PFSK-1 (cell line): ENCODE results near the gene NFIB.

ENCODE experiments used
- FOXP2 ChIP-seq: optimal IDR thresholded peaks from 2 replicates; pipeline ENCODE3; 2011; ENCODE audit warnings: borderline replicate concordance, control low read depth, inconsistent platforms; ENCODE audit not compliant: insufficient read depth; ENCODE audit errors: extremely low read length, extremely low read depth
- POLR2AphosphoS5 ChIP-seq: IDR thresholded peaks from 2 replicates; pipeline ENCODE4 v1.6.1; 2012; ENCODE audit warnings: low read depth, mild to moderate bottlenecking, control low read depth, low read length, moderate library complexity
- SIN3A ChIP-seq: IDR thresholded peaks from 2 replicates; pipeline ENCODE4 v1.6.1; 2012; ENCODE audit warnings: mild to moderate bottlenecking, low read length, moderate library complexity, borderline replicate concordance; ENCODE audit not compliant: insufficient read depth
- TAF1 ChIP-seq: IDR thresholded peaks from 2 replicates; pipeline ENCODE4 v1.6.1; 2012; ENCODE audit warnings: low read length, control low read depth, borderline replicate concordance; ENCODE audit not compliant: insufficient read depth
- TF ChIP-seq, protein P1 (sequence below), 2 experiments: IDR thresholded peaks; 2 replicates each; pipeline versions ENCODE4 v1.6.1 to v1.8.0; 2011 to 2012; ENCODE audit warnings: low read depth in 2 of 2, low read length in 2 of 2, control low read depth in 1 of 2, inconsistent platforms in 1 of 2, mild to moderate bottlenecking in 1 of 2, moderate library complexity in 1 of 2; ENCODE audit not compliant: insufficient read depth in 1 of 2

NFIB gene

DNA sequence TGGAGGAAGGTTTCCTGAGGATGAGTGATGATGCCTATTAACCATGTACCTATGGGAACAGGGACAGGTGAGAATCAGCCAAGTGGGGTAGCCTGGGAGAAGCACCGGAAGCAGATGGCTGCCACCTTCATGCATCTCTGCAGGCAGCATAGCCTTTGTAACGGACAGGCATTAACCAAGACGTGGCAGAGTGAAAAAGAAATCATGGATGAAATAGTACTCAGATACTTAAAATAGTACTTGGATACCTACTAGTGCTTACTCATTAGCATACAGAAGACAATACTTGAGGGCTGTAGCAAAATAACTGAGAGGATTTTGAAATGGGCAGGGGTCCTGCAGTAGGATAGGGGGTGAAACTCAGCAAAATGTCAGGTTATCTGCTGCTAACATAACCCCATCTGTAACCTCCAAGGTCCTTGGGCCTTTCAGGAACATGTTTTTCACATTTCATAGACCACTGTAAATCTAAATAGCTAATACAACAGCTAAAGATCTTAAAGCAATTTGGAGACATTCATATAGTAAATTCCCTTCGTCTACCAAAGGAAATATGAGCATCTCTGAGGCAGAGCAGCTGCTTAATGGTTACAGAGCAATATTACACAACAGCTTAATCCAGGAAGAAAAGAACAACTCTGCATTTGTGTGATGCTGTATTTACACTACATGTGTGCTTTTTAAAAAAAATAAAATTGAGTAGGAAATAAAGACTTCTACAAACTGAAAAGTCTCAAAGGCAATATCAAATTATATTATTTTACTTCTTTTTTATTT lies 154.3 kb downstream of the NFIB start:
- TF ChIP-seq, protein P1, sequence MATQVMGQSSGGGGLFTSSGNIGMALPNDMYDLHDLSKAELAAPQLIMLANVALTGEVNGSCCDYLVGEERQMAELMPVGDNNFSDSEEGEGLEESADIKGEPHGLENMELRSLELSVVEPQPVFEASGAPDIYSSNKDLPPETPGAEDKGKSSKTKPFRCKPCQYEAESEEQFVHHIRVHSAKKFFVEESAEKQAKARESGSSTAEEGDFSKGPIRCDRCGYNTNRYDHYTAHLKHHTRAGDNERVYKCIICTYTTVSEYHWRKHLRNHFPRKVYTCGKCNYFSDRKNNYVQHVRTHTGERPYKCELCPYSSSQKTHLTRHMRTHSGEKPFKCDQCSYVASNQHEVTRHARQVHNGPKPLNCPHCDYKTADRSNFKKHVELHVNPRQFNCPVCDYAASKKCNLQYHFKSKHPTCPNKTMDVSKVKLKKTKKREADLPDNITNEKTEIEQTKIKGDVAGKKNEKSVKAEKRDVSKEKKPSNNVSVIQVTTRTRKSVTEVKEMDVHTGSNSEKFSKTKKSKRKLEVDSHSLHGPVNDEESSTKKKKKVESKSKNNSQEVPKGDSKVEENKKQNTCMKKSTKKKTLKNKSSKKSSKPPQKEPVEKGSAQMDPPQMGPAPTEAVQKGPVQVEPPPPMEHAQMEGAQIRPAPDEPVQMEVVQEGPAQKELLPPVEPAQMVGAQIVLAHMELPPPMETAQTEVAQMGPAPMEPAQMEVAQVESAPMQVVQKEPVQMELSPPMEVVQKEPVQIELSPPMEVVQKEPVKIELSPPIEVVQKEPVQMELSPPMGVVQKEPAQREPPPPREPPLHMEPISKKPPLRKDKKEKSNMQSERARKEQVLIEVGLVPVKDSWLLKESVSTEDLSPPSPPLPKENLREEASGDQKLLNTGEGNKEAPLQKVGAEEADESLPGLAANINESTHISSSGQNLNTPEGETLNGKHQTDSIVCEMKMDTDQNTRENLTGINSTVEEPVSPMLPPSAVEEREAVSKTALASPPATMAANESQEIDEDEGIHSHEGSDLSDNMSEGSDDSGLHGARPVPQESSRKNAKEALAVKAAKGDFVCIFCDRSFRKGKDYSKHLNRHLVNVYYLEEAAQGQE (IDR thresholded peaks at IDR 0.05; ENCODE audit: insufficient read depth in 1 of 2, low read depth in 2 of 2, low read length in 2 of 2): no peak
- TF ChIP-seq TAF1 (no peak), FOXP2 (no peak), SIN3A (no peak), POLR2AphosphoS5 (no peak)

DNA sequence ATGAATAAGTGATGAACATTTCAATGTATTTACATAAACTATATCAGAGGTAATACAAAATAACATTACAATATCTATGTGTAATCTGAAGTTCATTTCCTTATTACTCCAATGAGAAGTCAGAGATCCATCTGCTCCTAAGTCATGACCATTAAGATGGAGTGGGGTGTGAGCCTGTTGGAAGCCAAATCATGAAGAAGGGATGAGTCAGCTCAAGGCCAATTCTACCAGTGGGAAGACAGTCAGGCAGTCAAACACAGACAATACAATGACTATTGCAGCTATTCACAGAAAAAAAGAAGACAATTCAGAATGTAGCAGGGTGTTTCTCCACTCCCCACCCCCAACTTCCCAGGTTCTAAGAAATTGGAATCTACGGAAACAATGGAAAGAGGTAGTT lies 155.0 kb downstream of the NFIB start:
- TF ChIP-seq POLR2AphosphoS5 (no peak), TAF1 (no peak), SIN3A (no peak), FOXP2 (no peak)
- TF ChIP-seq, protein P1 (IDR thresholded peaks at IDR 0.05; ENCODE audit: insufficient read depth in 1 of 2, low read depth in 2 of 2, low read length in 2 of 2): no peak

DNA sequence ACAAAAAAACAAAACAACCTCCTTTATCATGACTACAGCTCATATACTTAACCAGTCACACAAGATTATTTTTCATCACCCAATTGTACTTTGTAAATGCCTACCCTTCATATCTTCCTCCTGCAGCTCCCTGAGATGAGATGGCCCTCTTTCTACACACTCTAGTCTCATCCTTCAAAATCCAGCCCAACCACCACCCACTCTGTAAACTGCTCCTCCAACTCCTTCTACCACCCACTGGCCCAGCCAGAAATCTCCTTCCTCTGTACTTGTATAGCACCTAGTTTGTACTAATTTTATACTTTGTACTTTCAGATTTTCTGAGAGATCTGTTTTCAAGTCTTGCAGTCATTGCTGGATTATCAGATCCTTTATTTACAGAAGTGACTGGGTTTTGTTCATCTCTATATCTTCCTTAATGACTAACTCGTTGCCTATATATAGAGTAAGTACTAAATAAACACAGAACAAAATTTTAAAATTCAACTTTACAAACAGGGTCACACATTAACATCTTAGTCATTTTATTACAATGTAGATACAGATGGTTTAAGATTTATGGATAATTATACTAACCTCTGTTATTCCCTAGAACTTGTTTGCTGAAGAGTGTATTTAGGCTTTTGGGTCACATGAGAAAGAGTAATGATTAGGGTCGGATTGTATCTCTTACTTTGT lies 155.7 kb downstream of the NFIB start:
- TF ChIP-seq POLR2AphosphoS5: no peak
- TF ChIP-seq, protein P1 (IDR thresholded peaks at IDR 0.05; ENCODE audit: insufficient read depth in 1 of 2, low read depth in 2 of 2, low read length in 2 of 2): no peak

DNA sequence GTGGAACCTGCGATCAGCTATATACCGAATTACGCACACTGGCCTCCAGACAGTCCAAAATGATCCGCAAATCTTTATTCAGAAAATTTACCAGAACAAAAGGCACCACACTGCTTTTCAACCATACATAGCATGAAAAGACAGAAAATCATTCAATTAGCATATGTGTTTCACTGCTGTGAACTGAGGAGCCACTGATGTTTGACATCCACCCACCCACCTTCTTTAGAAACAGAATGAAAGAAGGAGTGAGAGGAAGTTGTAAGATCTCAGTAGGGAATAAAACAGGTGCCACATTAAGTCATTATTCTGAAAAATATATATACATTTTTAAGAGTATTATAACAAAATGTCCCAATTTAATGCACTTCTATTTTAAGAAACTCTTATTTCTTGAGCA lies 156.8 kb downstream of the NFIB start:
- TF ChIP-seq, protein P1 (IDR thresholded peaks at IDR 0.05; ENCODE audit: insufficient read depth in 1 of 2, low read depth in 2 of 2, low read length in 2 of 2): no peak
- TF ChIP-seq TAF1: no peak
- TF ChIP-seq SIN3A: no peak
- no peak for TF ChIP-seq POLR2AphosphoS5
- TF ChIP-seq FOXP2: no peak

DNA sequence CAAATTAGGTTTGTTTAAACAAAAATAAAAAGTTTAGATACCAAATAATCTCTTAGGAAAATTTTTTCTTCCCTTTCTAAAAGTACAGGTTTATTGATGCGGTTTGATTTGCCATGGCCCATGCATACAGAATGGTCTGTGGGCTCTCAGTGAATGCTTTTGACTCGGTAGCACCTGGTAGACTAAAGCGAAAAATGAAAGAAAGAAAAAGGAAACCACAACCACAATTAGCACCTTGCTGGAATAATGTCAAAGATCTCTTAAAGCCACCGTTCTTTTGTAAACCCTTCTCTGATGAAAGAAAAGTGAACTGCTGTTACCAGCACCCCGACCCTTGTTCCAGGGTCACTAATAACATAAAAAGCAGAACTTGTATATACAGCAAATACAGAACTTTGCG lies 157.9 kb downstream of the NFIB start:
- TF ChIP-seq TAF1: no peak
- no peak for TF ChIP-seq POLR2AphosphoS5
- no peak for TF ChIP-seq SIN3A
- TF ChIP-seq FOXP2: no peak
- TF ChIP-seq, protein P1 (IDR thresholded peaks at IDR 0.05; ENCODE audit: insufficient read depth in 1 of 2, low read depth in 2 of 2, low read length in 2 of 2): no peak
